Body of pancreas (tissue), 4 donors: ENCODE data around the gene PBX2.

Source experiments
- POLR2A ChIP-seq, 3 donors: fragments of 450-650 bp; IDR thresholded peaks; one replicate each; pipeline ENCODE4 v1.6.1; 2016; ENCODE audit warnings: antibody characterized with exemption in 3 of 3, mild to moderate bottlenecking in 2 of 3
- TF ChIP-seq, protein P1 (sequence below), 7 experiments: fragments of 450-650 bp in 4 of 7; fragments of 200-600 bp in 3 of 7; sonication (generic) in 3 of 7; IDR thresholded peaks; one replicate each; pipeline ENCODE4 v1.5.1; 2016 to 2019; ENCODE audit warnings: antibody characterized with exemption in 7 of 7

GRCh38 chr6:32198345-32198696 lies 8.3 kb upstream of the PBX2 start:
- TF ChIP-seq, protein P1, sequence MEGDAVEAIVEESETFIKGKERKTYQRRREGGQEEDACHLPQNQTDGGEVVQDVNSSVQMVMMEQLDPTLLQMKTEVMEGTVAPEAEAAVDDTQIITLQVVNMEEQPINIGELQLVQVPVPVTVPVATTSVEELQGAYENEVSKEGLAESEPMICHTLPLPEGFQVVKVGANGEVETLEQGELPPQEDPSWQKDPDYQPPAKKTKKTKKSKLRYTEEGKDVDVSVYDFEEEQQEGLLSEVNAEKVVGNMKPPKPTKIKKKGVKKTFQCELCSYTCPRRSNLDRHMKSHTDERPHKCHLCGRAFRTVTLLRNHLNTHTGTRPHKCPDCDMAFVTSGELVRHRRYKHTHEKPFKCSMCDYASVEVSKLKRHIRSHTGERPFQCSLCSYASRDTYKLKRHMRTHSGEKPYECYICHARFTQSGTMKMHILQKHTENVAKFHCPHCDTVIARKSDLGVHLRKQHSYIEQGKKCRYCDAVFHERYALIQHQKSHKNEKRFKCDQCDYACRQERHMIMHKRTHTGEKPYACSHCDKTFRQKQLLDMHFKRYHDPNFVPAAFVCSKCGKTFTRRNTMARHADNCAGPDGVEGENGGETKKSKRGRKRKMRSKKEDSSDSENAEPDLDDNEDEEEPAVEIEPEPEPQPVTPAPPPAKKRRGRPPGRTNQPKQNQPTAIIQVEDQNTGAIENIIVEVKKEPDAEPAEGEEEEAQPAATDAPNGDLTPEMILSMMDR (IDR thresholded peaks at IDR 0.05) = no peak
- no peak for TF ChIP-seq POLR2A (IDR thresholded peaks at IDR 0.05)
